Occipital lobe (tissue), 2 donors: ENCODE measurements around the gene PRPF4. TPM values are rescaled to one million over a fixed set of nuclear protein-coding genes. Genes with fewer than 3 reads are reported as not detected.

Experiments
- DNase-seq: peaks from one replicate; lab custom pipeline; 2025; lab: John Stamatoyannopoulos, UW
- total RNA-seq: library from RNA; depleted of rRNA; stranded (reverse); fragments of >200 nt; gene quantifications from one replicate; pipeline ENCODE4 v1.2.3, GENCODE V29; 2014

The PRPF4 gene
- total RNA-seq, 1 donor from 2014 or later: 23.7 TPM

GRCh38 chr9:113310538-113310937, 35.1 kb downstream of the PRPF4 start:
- DNase-seq: no peak

- no peak for DNase-seq
Observed at GRCh38 chr9:113311961-113312360, 36.5 kb downstream of the PRPF4 start.

- DNase-seq: no peak
Observed at GRCh38 chr9:113313261-113313660, 37.8 kb downstream of the PRPF4 start.

- no peak for DNase-seq
Observed at GRCh38 chr9:113315231-113315630, 39.8 kb downstream of the PRPF4 start.

- no peak for DNase-seq
Observed at GRCh38 chr9:113316030-113316429, 40.6 kb downstream of the PRPF4 start.

GRCh38 chr9:113317777-113318176, 42.3 kb downstream of the PRPF4 start:
- no peak for DNase-seq

GRCh38 chr9:113319054-113319453, 43.6 kb downstream of the PRPF4 start:
- DNase-seq: no peak

GRCh38 chr9:113320051-113320450, 44.6 kb downstream of the PRPF4 start:
- no peak for DNase-seq

GRCh38 chr9:113322671-113323070, 47.2 kb downstream of the PRPF4 start:
- no peak for DNase-seq

GRCh38 chr9:113326230-113326629, 50.8 kb downstream of the PRPF4 start:
- no peak for DNase-seq

- DNase-seq: no peak
Observed at GRCh38 chr9:113328045-113328782, 52.8 kb downstream of the PRPF4 start.

- no peak for DNase-seq
Observed at GRCh38 chr9:113331780-113332179, 56.3 kb downstream of the PRPF4 start.

GRCh38 chr9:113337714-113338113, 62.3 kb downstream of the PRPF4 start:
- DNase-seq: no peak

GRCh38 chr9:113340011-113340699, 64.7 kb downstream of the PRPF4 start, which contains the start of gene WDR31:
TSS of gene WDR31 (minus strand) at chr9:113340275. CDS start at chr9:113332022, 8,253 bp downstream.
- peak; percentile 82 for DNase-seq

- DNase-seq: no peak
Observed at GRCh38 chr9:113341712-113342410, 66.4 kb downstream of the PRPF4 start.

Other genes with a start within 250 kb of the PRPF4 start
- gene ZFP37, start 218.9 kb upstream of the PRPF4 start, total RNA-seq: 27.8 TPM
- 10.5 TPM for gene SLC31A2, start 124.7 kb upstream of the PRPF4 start, total RNA-seq
- 22.3 TPM for gene FKBP15, start 54.4 kb upstream of the PRPF4 start, total RNA-seq
- gene SLC31A1, start 54.1 kb upstream of the PRPF4 start, total RNA-seq: 7.6 TPM
- gene CDC26, start 86 bp upstream of the PRPF4 start, total RNA-seq: 17.0 TPM
- not detected for gene RNF183, start 27.7 kb downstream of the PRPF4 start, total RNA-seq
- 1.7 TPM for gene WDR31, start 64.6 kb downstream of the PRPF4 start, total RNA-seq
- gene BSPRY, start 73.9 kb downstream of the PRPF4 start, total RNA-seq: not detected
- 5.6 TPM for gene HDHD3, start 101.3 kb downstream of the PRPF4 start, total RNA-seq
- gene ALAD, start 125.6 kb downstream of the PRPF4 start, total RNA-seq: 12.0 TPM
- 34.2 TPM for gene POLE3, start 135.0 kb downstream of the PRPF4 start, total RNA-seq
- gene C9orf43, start 135.1 kb downstream of the PRPF4 start, total RNA-seq: 0.62 TPM
- 12.8 TPM for gene RGS3, start 188.1 kb downstream of the PRPF4 start, total RNA-seq